GM21390 (cell line): ENCODE results near the gene LYPD6.

ENCODE experiments used
- ATAC-seq: cut with Tn5 transposase; IDR thresholded peaks from one replicate; pipeline ENCODE4 v1.9.1; 2021; ENCODE audit not compliant: unreplicated experiment

The LYPD6 gene

GRCh38 chr2:149346272-149346671 lies 15.9 kb downstream of the LYPD6 start:
- ATAC-seq: no peak

GRCh38 chr2:149348291-149348690 lies 17.9 kb downstream of the LYPD6 start:
- no peak for ATAC-seq

GRCh38 chr2:149353421-149353820 lies 23.0 kb downstream of the LYPD6 start:
- no peak for ATAC-seq

- no peak for ATAC-seq
These were observed 25.5 kb downstream of the LYPD6 start for GRCh38 chr2:149355716-149356422.

- ATAC-seq: no peak
These were observed 26.7 kb downstream of the LYPD6 start for GRCh38 chr2:149357058-149357457.

- ATAC-seq: no peak
These were observed 29.7 kb downstream of the LYPD6 start for GRCh38 chr2:149360106-149360505.

- no peak for ATAC-seq
These were observed 33.6 kb downstream of the LYPD6 start for GRCh38 chr2:149363958-149364357.

GRCh38 chr2:149364839-149365238 lies 34.5 kb downstream of the LYPD6 start:
- ATAC-seq: no peak

- ATAC-seq: no peak
These were observed 35.7 kb downstream of the LYPD6 start for GRCh38 chr2:149365931-149366583.

GRCh38 chr2:149370061-149370775 lies 39.8 kb downstream of the LYPD6 start:
- no peak for ATAC-seq

GRCh38 chr2:149371476-149371875 lies 41.1 kb downstream of the LYPD6 start:
- no peak for ATAC-seq

- ATAC-seq: no peak
These were observed 45.5 kb downstream of the LYPD6 start for GRCh38 chr2:149375801-149376361.

GRCh38 chr2:149380205-149380604 lies 49.8 kb downstream of the LYPD6 start:
- ATAC-seq: no peak

- no peak for ATAC-seq
These were observed 53.0 kb downstream of the LYPD6 start for GRCh38 chr2:149383340-149383739.

- no peak for ATAC-seq
These were observed 55.0 kb downstream of the LYPD6 start for GRCh38 chr2:149385350-149385749.

- no peak for ATAC-seq
These were observed 57.0 kb downstream of the LYPD6 start for GRCh38 chr2:149387411-149387810.

- ATAC-seq: no peak
These were observed 57.9 kb downstream of the LYPD6 start for GRCh38 chr2:149388120-149388816.

GRCh38 chr2:149389506-149390167 lies 59.2 kb downstream of the LYPD6 start:
- ATAC-seq: no peak

GRCh38 chr2:149393614-149394013 lies 63.2 kb downstream of the LYPD6 start:
- ATAC-seq: no peak

GRCh38 chr2:149394864-149395263 lies 64.5 kb downstream of the LYPD6 start:
- no peak for ATAC-seq
